ENCODE results near the gene PPP1R12C.

- TF ChIP-seq CTCF (conservative IDR thresholded peaks at IDR 0.05; ENCODE audit: low read depth, low read length) (no peak), EZH2phosphoT487 (IDR thresholded peaks at IDR 0.05; ENCODE audit: borderline replicate concordance, low read length) (no peak), EZH2 (IDR thresholded peaks at IDR 0.05; ENCODE audit: low read length, unreplicated experiment) (no peak)
Observed at GRCh38 chr19:55068950-55069864, 48.2 kb downstream of the PPP1R12C start.
